ENCODE measurements around the gene LBHD2.

LBHD2 gene

GRCh38 chr14:103091041-103091882 is 7.3 kb downstream of the LBHD2 start:
- ATAC-seq (peak; percentile 82), DNase-seq (peak; percentile 86)

- no peak for DNase-seq
- no peak for ATAC-seq
Observed at GRCh38 chr14:103091883-103092222, 7.8 kb downstream of the LBHD2 start.

DNA sequence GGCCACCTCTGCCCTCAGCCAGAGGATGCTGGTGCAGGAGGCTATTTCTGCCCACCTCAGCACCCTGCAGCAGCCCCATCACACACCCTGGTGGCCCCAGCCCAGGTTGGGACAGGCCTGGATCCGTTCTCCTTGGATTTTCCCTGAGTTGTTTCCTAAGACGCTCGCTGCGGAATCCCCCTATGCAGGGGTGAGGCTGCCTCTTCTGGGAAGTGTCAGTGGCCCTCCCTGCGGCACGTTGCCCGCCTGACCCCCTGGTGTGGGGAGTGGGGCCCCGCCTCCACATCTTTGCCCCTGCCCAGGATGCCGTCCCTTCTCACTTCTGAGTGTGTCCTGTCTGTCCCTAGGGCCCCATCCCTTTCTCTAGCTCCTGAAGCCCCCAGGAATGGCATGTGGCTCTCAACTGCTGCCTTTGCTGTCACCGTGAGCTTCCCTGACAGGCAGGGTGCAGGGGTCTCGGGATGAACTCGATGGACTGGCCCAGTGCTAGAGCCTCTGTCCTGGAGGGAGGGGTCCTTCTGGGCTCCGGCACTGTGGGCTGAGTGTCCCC is 9.9 kb downstream of the LBHD2 start:
- DNase-seq = no peak
- ATAC-seq = no peak

GRCh38 chr14:103094406-103095209 is 10.6 kb downstream of the LBHD2 start, which contains the start of gene EXOC3L4:
Gene EXOC3L4 (plus strand): TSS chr14:103094725. CDS start chr14:103100220, 5,495 bp downstream.
- DNase-seq = no peak

DNA sequence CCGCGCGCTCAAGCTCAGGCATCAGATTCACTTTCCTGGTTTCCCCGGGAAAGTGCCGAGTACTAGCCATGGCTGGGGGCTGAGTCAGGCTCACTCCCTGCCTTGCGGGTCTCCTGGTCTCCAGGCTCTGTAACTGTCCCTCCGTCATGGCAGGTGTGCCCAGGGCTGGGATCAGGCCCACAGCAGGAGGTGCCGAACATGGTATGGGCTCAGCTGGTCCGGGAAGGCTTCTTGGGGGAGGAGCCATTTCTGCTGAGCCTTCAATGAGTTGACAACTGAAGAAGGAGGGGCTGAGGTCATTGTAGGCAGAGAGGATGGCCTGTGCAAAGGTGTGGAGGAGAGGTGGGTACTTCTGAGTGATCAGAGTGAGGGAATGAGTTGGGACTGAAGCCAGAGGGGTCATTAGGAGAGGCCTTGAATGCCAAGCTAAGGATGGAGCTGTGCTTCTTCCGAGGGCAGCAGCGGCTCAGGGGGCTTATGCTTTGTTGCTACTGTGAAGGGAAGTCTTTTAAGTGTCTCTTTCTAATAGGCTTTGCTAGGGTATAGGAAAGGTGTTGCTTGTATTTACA is 11.3 kb downstream of the LBHD2 start:
- ATAC-seq = no peak
- DNase-seq = no peak

More at GRCh38 chr14:103094406-103095209, 10.6 kb downstream of the LBHD2 start, which contains the start of gene EXOC3L4:
- ATAC-seq = no peak

DNA sequence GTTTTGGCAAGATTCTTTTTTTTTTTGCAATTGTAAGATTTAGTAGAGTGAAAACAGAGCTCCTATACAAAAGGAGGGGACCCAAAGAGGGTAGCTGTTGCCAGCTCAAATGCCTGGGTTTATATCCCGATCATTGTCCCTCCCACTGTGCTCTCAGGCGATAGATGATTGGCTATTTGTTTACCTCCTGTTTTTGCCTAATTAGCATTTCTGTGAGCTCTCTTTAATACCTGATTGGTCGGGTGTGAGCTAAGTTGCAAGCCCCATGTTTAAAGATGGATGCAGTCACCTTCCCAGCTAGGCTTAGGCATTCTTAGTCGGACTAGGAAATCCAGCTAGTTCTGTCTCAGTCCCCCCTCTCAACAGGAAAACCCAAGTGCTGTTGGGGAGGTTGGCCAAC is 12.4 kb downstream of the LBHD2 start:
- DNase-seq = no peak
- ATAC-seq = no peak

DNA sequence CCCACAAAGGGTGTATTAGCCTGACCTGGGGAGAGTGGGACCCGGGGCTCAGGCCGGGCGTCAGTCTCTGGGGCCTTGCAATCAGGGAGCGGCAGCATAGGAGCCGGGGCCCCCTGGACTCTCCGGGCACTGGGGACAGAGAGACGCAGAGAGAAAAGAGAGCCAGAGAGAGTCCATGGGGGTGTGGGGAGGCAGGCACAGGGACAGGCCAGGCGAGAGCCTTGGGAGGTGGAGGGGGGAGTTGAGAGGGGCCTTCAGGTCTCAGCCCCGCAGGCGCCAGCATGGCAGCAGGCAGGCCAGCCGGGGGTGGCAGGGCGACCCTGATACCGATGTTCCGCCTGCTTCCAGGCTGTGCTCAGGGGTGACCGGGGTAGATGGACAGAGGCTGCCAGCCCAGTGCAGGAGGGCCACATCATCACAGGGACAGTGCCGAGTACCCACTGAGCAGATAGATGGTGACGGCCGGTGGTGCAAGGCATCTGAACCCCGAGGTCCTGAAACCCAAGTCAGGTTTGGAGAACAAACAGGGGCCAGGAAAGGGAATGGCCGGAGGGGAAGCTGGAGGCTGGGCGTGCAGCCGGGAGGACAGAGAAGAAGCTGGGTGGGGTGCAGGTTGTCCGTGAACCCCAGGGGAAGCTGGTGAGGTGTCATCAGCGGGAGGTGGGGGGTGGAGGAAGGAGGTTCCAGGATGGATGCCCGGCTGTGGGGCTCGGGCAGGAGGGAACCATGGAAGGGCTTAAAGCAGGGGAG is 13.4 kb downstream of the LBHD2 start:
- DNase-seq = no peak
- no peak for ATAC-seq

- DNase-seq (no peak), ATAC-seq (no peak)
Observed at GRCh38 chr14:103097994-103098957, 14.3 kb downstream of the LBHD2 start.

GRCh38 chr14:103099081-103099732 is 15.2 kb downstream of the LBHD2 start:
- ATAC-seq (no peak), DNase-seq (no peak)

DNA sequence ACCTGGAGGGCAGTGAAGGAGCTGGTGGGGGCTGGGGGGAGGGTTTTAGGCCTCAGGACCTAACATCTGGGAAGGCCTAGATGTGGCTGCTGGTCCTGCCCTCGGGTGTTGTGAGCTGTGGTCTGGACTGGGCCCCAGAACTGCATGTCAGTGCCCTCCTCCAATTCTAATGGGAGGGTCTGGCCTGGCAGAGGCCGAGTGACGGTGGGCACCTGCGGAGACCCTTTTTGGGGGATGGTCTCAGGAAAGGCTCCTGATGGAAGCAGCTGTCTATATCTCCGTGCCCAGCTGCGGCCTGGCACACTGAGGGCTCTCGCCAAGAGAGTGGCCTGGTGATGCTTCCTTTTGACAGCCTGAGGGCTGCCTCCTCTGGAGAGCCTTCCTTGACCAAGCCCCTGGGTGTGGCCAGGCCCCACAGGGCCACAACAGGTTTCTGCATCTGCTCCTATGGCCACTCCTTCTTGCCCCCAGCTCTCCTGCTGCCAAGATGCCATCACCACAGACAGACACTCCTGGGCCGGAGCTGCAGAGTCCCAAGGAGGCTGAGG is 15.8 kb downstream of the LBHD2 start:
- no peak for ATAC-seq

GRCh38 chr14:103100281-103101121 is 16.5 kb downstream of the LBHD2 start:
- DNase-seq (no peak), ATAC-seq (no peak)

More for the DNA sequence above, 15.8 kb downstream of the LBHD2 start:
- DNase-seq = no peak

- ATAC-seq (no peak), DNase-seq (no peak)
Observed at GRCh38 chr14:103101257-103101962, 17.4 kb downstream of the LBHD2 start.

DNA sequence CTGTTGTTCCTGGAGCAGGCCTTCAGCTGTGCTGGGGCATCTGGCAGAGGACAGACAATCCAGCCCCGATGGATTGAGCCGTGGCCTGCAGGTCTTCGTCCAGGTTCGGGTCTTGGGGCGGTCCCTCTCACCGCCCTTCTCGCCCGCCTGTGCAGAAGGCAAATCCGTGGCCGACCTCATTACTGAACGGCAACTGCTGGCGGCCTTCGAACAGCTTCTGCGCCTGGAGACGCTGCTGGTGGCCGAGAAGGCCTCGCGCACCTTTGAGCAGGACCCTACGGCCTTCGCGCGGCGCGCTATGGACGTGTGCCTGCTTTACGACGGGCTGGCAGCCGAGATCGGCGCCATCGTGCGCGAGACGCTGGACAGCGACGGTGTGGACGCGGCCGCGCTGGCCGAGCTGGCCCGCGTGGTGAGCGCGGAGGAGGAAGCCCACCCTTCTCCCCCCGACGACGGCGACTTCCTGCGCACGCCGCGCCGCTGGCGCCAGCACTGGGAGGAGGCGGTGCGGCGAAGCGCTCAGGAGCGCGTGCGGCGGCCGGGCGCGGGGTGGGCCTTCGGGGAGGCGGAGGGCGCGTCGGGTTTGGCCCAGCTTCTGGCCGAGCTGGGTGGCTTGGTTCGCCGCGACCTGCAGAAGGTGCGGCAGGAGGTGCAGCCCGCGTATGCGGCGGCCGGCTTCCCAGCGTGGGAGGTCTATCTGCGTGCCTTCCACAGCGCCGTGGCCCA is 18.1 kb downstream of the LBHD2 start:
- DNase-seq (no peak), ATAC-seq (no peak)

GRCh38 chr14:103102689-103103260 is 18.8 kb downstream of the LBHD2 start:
- no peak for DNase-seq

DNA sequence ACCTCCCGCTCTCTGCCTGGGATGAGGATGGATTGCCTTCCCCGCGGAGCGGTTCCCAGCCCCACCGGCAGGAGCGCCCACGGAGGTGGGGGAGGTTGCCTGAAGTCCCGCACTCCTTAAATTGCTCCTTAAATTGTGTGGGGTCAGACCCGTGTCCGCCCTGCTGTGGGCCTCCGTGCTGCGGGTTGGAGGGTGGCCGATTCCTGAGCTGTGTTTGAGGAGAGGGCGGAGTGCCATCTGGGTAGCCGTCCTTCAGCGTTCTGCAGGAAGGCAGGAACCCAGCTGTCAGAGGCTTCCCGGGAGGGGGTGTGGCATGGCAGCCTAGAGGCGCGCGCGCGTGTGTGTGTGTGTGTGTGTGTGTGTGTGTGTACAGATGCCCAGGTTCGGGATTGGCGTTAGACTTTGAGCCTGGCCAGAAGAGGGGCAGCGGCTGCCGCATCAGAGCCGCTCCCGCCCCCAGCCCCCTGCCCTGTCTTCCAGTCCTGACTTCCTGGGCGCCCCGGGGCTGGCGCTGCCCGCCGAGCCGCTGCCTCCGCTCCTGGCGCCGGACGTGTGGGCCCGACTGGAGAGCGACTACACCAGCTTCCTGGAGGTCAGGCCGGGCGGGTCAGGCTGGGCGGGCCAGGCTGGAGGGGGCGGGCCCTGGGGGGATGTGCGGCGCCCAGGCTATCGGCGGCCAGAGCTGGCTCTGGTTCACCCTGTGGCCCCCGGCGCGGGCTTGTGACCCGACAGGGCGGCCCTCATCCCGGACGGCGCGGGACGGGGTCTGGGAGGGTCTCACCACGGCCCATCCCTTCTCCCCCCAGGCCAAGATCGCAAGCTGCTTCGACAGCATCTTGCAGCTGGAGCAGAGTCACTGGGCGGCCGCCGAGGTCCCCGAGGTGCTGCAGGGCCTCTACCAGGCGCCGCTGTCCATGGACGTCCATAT is 19.7 kb downstream of the LBHD2 start:
- ATAC-seq (no peak), DNase-seq (no peak)

More at GRCh38 chr14:103102689-103103260, 18.8 kb downstream of the LBHD2 start:
- no peak for ATAC-seq

- no peak for ATAC-seq
Observed at GRCh38 chr14:103104389-103104653, 20.3 kb downstream of the LBHD2 start.

More at GRCh38 chr14:103104389-103104653, 20.3 kb downstream of the LBHD2 start:
- no peak for DNase-seq
